GM12878 (cell line): ENCODE data around the gene RALGAPA1. TPM values are rescaled to one million over a fixed set of nuclear protein-coding genes. Genes with fewer than 3 reads are reported as not detected.

Source experiments
- ATAC-seq: fragments of 200-7000 bp; cut with Tn5 transposase; 3 replicates; pipeline ENCODE4 v1.9.1; 2020; ENCODE audit warnings: mild to moderate bottlenecking, moderate library complexity
- BruUV-seq: library from RNA; stranded (reverse); fragments of 400-500 nt; replicated peaks from 2 replicates; lab custom pipeline; 2021; lab: Mats Ljungman, UMichigan
- CTCF ChIA-PET: fragments of 300-600 bp; sonication (Branson Sonifier 250); formaldehyde crosslinking; extraction: SDS; loops from one replicate; lab custom pipeline; 2021; ENCODE audit warnings: inconsistent platforms; lab: Yijun Ruan, JAX
- POLR2A ChIA-PET: fragments of 350-600 bp; formaldehyde crosslinking; extraction: SDS; loops from one replicate; lab custom pipeline; 2021; ENCODE audit warnings: inconsistent platforms; lab: Charles Lee
- RAD21 ChIA-PET: fragments of 300-600 bp; sonication (Branson Sonifier 250); formaldehyde crosslinking; loops from one replicate; lab custom pipeline; 2023; ENCODE audit warnings: antibody characterized with exemption; ENCODE audit not compliant: unreplicated experiment; lab: Charles Lee
- SMC1A ChIA-PET: fragments of 300-600 bp; sonication (Branson Sonifier 250); formaldehyde crosslinking; loops from one replicate; lab custom pipeline; 2023; ENCODE audit not compliant: unreplicated experiment, uncharacterized antibody; lab: Charles Lee
- DNase-seq: peaks from one replicate; pipeline ENCODE4 v3.0.0-alpha.2; 2011; ENCODE audit warnings: low read depth, low spot score
- FAIRE-seq: peaks from 3 replicates; lab custom pipeline; 2011; peaks lifted over from hg19 to GRCh38; lab: Jason Lieb, UNC
- H2AFZ ChIP-seq: 2 replicates; pipeline ENCODE4 v1.6.0; 2011; ENCODE audit warnings: low read depth, low read length, control low read depth; ENCODE audit not compliant: control insufficient read depth
- H3K27ac ChIP-seq: 2 replicates; pipeline ENCODE4 v1.5.1; 2011; ENCODE audit warnings: control low read depth; ENCODE audit not compliant: control insufficient read depth, insufficient read depth
- H3K27me3 ChIP-seq, 2 experiments: replicated peaks in 1 of 2; 2 replicates each; pipeline versions ENCODE4 v1.6.0 to v1.6.1; 2011; ENCODE audit warnings: low read length in 1 of 2; ENCODE audit not compliant: control insufficient read depth in 2 of 2, insufficient read depth in 2 of 2
- H3K36me3 ChIP-seq, 2 experiments: 2 replicates each; pipeline ENCODE4 v1.5.1; 2011; ENCODE audit warnings: low read length in 1 of 2; ENCODE audit not compliant: control insufficient read depth in 2 of 2, insufficient read depth in 2 of 2
- H3K4me1 ChIP-seq: 2 replicates; pipeline ENCODE4 v1.6.1; 2011; ENCODE audit warnings: mild to moderate bottlenecking, low read length, moderate library complexity, mixed read lengths; ENCODE audit not compliant: control insufficient read depth, insufficient read depth
- H3K4me2 ChIP-seq: 2 replicates; pipeline ENCODE4 v1.6.0; 2011; ENCODE audit warnings: control low read depth; ENCODE audit not compliant: control insufficient read depth, insufficient read depth
- H3K4me3 ChIP-seq: fragments of 200-600 bp; sonication (generic); 2 replicates; pipeline ENCODE4 v1.5.1; 2016
- H3K79me2 ChIP-seq: 2 replicates; pipeline ENCODE4 v1.6.0; 2011; ENCODE audit warnings: low read length; ENCODE audit not compliant: control insufficient read depth, insufficient read depth
- H3K9ac ChIP-seq: 2 replicates; pipeline ENCODE4 v1.8.0; 2011; ENCODE audit warnings: low read length, control low read depth, mixed read lengths; ENCODE audit not compliant: control insufficient read depth, insufficient read depth
- H3K9me3 ChIP-seq: replicated peaks from 3 replicates; pipeline ENCODE4 v1.5.1; 2011; ENCODE audit warnings: mild to moderate bottlenecking, low read length; ENCODE audit not compliant: control insufficient read depth, insufficient read depth
- H4K20me1 ChIP-seq: 2 replicates; pipeline ENCODE4 v1.6.0; 2011; ENCODE audit not compliant: control insufficient read depth, insufficient read depth
- ATF7 ChIP-seq: fragments of 450-650 bp; IDR thresholded peaks from 2 replicates; pipeline ENCODE4 v1.6.1; 2016; ENCODE audit warnings: low read depth, mild to moderate bottlenecking
- BCL11A ChIP-seq: IDR thresholded peaks from 2 replicates; pipeline ENCODE4 v1.6.1; 2011; ENCODE audit warnings: low read depth, low read length
- BHLHE40 ChIP-seq, 2 experiments: fragments of 450-650 bp in 1 of 2; IDR thresholded peaks; 2 replicates each; pipeline ENCODE4 v1.6.1; 2011 to 2017; ENCODE audit warnings: low read depth in 2 of 2, borderline replicate concordance in 1 of 2, improper control_type of control experiment in 1 of 2, low read length in 1 of 2, mild to moderate bottlenecking in 1 of 2
- CHD1 ChIP-seq: IDR thresholded peaks from 2 replicates; pipeline ENCODE4 v1.6.1; 2012; ENCODE audit warnings: low read depth, low read length, improper control_type of control experiment
- EED ChIP-seq: sonication (generic); IDR thresholded peaks from 2 replicates; pipeline ENCODE4 v1.6.1; 2016; ENCODE audit warnings: antibody characterized with exemption, low read depth
- FOXM1 ChIP-seq: IDR thresholded peaks from 2 replicates; pipeline ENCODE4 v1.6.1; 2012; ENCODE audit warnings: low read depth, mild to moderate bottlenecking, inconsistent platforms, low read length, moderate library complexity
- HCFC1 ChIP-seq: fragments of 150-350 bp; IDR thresholded peaks from 2 replicates; pipeline ENCODE4 v1.6.1; 2014; ENCODE audit warnings: low read length
- HDAC2 ChIP-seq: fragments of 200-600 bp; sonication (generic); IDR thresholded peaks from 2 replicates; pipeline ENCODE4 v1.6.1; 2017
- NR2C2 ChIP-seq: IDR thresholded peaks from 2 replicates; pipeline ENCODE4 v1.6.1; 2011; ENCODE audit warnings: borderline replicate concordance, low read depth; ENCODE audit not compliant: control insufficient read depth, insufficient read length
- PAX8 ChIP-seq: fragments of 450-650 bp; IDR thresholded peaks from 2 replicates; pipeline ENCODE4 v1.6.1; 2017; ENCODE audit warnings: mild to moderate bottlenecking, moderate library complexity
- RB1 ChIP-seq: fragments of 450-650 bp; formaldehyde crosslinking; IDR thresholded peaks from 2 replicates; pipeline ENCODE4 v1.6.1; 2017; ENCODE audit warnings: mild to moderate bottlenecking, borderline replicate concordance
- SUZ12 ChIP-seq: fragments of 200-600 bp; sonication (generic); IDR thresholded peaks from one replicate; pipeline ENCODE4 v1.6.1; 2018; ENCODE audit warnings: antibody characterized with exemption, mild to moderate bottlenecking; ENCODE audit not compliant: unreplicated experiment
- ZNF207 ChIP-seq: fragments of 450-650 bp; IDR thresholded peaks from 2 replicates; pipeline ENCODE4 v1.6.1; 2014; ENCODE audit warnings: antibody characterized with exemption, mild to moderate bottlenecking, borderline replicate concordance
- ZNF274 ChIP-seq: IDR thresholded peaks from one replicate; pipeline ENCODE4 v1.8.0; 2011; ENCODE audit not compliant: insufficient read length, insufficient read depth
- whole genome bisulfite sequencing: methylation state at CpG from one replicate; pipeline ENCODE4 v1.1.6; 2016; ENCODE audit warnings: low lambda C conversion rate; ENCODE audit not compliant: insufficient replicate concordance, insufficient coverage; ENCODE audit errors: missing lambda C conversion rate; 5-methylcytosine and 5-hydroxymethylcytosine counted together
- in situ Hi-C: fragments of 300-500 bp; cut with MboI; formaldehyde crosslinking; loops from 9 replicates; pipeline ENCODE4 v1.14.3; 2018; ENCODE audit warnings: mixed read lengths
- intact Hi-C: fragments of 100-400 bp; cut with micrococcal nuclease; formaldehyde crosslinking; loops from one replicate; pipeline ENCODE4 v1.14.2; 2022; ENCODE audit not compliant: unreplicated experiment
- polyA plus RNA-seq, 11 experiments: library from polyadenylated mRNA; depleted of rRNA in 4 of 11; unstranded in 6 of 11; stranded (reverse) in 5 of 11; fragments of >200 nt; fragmentation: Nextera tagmentation in 4 of 11; fragmentation: Illumina TruSeq in 1 of 11; extraction: Ambion mirVana in 4 of 11; extraction: Trizol in 1 of 11; gene quantifications; 1 replicate in 1 of 11; 2 replicates in 10 of 11; pipeline versions ENCODE4 v1.2.1 to v1.2.3, GENCODE V29; 2011 to 2016; ENCODE audit warnings: inconsistent platforms in 2 of 11, missing spikeins in 2 of 11, low read depth in 1 of 11
- total RNA-seq, 4 experiments: library from RNA; depleted of rRNA in 3 of 4; stranded (reverse); fragments of >200 nt in 3 of 4; fragmentation: Illumina TruSeq in 1 of 4; extraction: Trizol in 1 of 4; gene quantifications; 2 replicates each; pipeline versions ENCODE4 v1.2.1 to v1.2.3, GENCODE V29; 2013 to 2021
- TF ChIP-seq, protein P1 (sequence below): fragments of 450-650 bp; IDR thresholded peaks from 2 replicates; pipeline ENCODE4 v1.6.1; 2016; ENCODE audit warnings: mild to moderate bottlenecking
- TF ChIP-seq, protein P2 (sequence below): fragments of 450-650 bp; formaldehyde crosslinking; IDR thresholded peaks from 2 replicates; pipeline ENCODE4 v1.4.0; 2020; ENCODE audit warnings: mild to moderate bottlenecking, moderate library complexity

RALGAPA1 gene
- total and polyA plus RNA-seq, 10 of the 15 experiments (the other 5 are each of a cell fraction or from before 2014, with no cell fraction given), result 5.6 to 26.7 (median 14.7) TPM

DNA sequence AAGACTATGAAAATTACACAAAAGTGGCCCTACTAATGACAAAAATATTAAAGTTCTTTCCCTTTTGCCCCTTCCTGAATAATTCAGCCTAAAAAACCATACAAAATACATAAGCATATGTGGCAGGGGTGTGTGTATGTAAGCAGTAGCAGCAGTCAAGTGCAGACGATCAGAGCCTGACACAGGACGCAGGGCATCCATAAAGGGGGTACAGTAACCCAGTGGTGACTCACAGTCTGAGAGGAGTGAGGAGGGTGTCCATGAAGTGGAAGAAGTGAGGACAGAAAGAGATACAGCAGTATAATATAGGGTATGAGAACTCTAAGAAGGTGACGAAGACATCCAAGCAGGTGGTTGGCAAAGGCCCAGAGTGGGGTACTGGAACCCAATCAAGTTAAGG is 56.7 kb downstream of the RALGAPA1 start (continued):
- TF ChIP-seq ZNF207 (no peak), RB1 (no peak), EED (no peak), NR2C2 (no peak), FOXM1 (no peak), ZNF274 (no peak), BCL11A (no peak), ATF7 (no peak)
- TF ChIP-seq, protein P1, sequence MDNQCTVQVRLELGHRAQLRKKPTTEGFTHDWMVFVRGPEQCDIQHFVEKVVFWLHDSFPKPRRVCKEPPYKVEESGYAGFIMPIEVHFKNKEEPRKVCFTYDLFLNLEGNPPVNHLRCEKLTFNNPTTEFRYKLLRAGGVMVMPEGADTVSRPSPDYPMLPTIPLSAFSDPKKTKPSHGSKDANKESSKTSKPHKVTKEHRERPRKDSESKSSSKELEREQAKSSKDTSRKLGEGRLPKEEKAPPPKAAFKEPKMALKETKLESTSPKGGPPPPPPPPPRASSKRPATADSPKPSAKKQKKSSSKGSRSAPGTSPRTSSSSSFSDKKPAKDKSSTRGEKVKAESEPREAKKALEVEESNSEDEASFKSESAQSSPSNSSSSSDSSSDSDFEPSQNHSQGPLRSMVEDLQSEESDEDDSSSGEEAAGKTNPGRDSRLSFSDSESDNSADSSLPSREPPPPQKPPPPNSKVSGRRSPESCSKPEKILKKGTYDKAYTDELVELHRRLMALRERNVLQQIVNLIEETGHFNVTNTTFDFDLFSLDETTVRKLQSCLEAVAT, result no peak

DNA sequence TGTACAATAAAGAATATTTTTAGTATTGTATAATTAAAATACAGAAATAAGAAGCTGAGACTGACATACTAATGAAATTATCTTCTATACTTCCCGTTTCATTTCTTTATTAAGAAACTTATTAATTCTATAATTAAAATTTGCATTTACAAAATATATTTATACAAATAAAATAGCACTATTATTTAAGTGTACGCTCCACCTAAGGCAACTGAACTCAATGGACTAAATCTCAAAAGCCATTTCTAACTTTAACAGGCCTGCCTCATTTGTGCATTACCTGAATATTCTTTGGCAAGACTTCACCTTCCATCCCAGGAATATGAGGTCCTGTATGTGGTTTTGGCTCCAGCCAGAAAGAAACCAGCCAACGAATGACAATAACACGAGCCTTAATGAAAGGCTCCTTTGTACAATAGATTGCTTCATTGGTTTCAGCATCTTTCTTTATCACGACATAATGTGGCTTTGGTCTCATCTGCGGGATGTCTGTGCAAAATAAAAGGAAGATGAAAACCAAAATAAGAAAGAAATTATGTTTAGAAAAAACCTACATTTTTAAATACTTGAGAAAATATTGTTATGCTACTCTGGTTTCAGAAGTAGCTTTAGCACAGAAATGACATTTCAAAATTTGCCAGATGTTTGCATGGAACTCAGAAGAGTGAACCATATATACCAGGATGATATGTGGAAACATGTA is 58.7 kb downstream of the RALGAPA1 start:
- POLR2A ChIA-PET, result no interaction called here
- Histone ChIP-seq H4K20me1 (no peaks in the 10 kb centered on the region), H3K36me3 (peaks cover 0 to 4% of the 10 kb centered on the region in 2 experiments; a peak in 2 of 4 replicates), H3K4me1 (no peaks in the 10 kb centered on the region), H3K4me3 (no peak overlapping the region), H3K9me3 (no peaks in the 10 kb centered on the region), H3K79me2 (no peaks in the 10 kb centered on the region), H3K27me3 (no peaks in the 10 kb centered on the region), H3K4me2 (no peak overlapping the region), H3K27ac (no peak overlapping the region), H2AFZ (no peak overlapping the region), H3K9ac (no peak overlapping the region)
- FAIRE-seq (peak; percentile 59), DNase-seq (no peak), ATAC-seq (no peak)
- 98% methylated on average over 6 of the region's 6 CpGs for WGBS
- SMC1A ChIA-PET, result no interaction called here
- CTCF ChIA-PET, result no interaction called here
- in situ Hi-C loops (no loop called here), intact Hi-C loops (no loop called here)
- no TSS peak for BruUV-seq
- RAD21 ChIA-PET, result no interaction called here
- TF ChIP-seq PAX8 (no peak), HDAC2 (no peak), SUZ12 (no peak), BHLHE40 (IDR thresholded peaks at IDR 0.05; ENCODE audit: borderline replicate concordance in 1 of 2, low read depth in 2 of 2, low read length in 1 of 2) (no peak), CHD1 (no peak), HCFC1 (no peak)
- TF ChIP-seq, protein P2, sequence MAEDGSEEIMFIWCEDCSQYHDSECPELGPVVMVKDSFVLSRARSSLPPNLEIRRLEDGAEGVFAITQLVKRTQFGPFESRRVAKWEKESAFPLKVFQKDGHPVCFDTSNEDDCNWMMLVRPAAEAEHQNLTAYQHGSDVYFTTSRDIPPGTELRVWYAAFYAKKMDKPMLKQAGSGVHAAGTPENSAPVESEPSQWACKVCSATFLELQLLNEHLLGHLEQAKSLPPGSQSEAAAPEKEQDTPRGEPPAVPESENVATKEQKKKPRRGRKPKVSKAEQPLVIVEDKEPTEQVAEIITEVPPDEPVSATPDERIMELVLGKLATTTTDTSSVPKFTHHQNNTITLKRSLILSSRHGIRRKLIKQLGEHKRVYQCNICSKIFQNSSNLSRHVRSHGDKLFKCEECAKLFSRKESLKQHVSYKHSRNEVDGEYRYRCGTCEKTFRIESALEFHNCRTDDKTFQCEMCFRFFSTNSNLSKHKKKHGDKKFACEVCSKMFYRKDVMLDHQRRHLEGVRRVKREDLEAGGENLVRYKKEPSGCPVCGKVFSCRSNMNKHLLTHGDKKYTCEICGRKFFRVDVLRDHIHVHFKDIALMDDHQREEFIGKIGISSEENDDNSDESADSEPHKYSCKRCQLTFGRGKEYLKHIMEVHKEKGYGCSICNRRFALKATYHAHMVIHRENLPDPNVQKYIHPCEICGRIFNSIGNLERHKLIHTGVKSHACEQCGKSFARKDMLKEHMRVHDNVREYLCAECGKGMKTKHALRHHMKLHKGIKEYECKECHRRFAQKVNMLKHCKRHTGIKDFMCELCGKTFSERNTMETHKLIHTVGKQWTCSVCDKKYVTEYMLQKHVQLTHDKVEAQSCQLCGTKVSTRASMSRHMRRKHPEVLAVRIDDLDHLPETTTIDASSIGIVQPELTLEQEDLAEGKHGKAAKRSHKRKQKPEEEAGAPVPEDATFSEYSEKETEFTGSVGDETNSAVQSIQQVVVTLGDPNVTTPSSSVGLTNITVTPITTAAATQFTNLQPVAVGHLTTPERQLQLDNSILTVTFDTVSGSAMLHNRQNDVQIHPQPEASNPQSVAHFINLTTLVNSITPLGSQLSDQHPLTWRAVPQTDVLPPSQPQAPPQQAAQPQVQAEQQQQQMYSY (CRISPR knock-in tag), result no peak
